Measurements from ENCODE around the gene RHOU.

RHOU gene

DNA sequence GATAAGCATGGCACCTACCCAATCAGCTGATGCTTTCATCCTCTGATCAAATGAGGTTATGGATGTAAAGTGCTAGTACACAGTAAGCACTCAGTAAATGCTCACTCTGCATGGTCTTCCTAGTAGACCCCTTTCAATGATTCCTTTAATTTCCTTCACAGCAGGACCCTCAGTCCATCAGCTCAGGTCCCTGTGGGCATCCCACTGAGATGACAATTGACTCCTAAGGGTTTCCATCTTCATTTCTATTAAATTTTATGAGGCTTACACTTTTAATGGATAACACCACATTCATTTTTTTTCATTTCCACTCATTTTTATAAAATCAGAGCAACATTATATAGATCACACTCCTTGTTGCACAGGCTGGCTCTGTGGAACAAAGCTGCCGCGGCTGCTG is 12.8 kb downstream of the RHOU start:
- H3K27ac ChIP-seq, result no peak overlapping the region
- TF ChIP-seq, protein P1, sequence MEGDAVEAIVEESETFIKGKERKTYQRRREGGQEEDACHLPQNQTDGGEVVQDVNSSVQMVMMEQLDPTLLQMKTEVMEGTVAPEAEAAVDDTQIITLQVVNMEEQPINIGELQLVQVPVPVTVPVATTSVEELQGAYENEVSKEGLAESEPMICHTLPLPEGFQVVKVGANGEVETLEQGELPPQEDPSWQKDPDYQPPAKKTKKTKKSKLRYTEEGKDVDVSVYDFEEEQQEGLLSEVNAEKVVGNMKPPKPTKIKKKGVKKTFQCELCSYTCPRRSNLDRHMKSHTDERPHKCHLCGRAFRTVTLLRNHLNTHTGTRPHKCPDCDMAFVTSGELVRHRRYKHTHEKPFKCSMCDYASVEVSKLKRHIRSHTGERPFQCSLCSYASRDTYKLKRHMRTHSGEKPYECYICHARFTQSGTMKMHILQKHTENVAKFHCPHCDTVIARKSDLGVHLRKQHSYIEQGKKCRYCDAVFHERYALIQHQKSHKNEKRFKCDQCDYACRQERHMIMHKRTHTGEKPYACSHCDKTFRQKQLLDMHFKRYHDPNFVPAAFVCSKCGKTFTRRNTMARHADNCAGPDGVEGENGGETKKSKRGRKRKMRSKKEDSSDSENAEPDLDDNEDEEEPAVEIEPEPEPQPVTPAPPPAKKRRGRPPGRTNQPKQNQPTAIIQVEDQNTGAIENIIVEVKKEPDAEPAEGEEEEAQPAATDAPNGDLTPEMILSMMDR (conservative IDR thresholded peaks at IDR 0.05; ENCODE audit: low read depth), result no peak
- CTCF ChIA-PET, result interaction anchor here (0.7 kb wide), 1 partner anchor 701 kb away, joined by 5 read pairs; no protein-coding TSS in a partner anchor
- POLR2A ChIA-PET (ENCODE audit: low non-redundant PET), result no interaction called here
- no peak for DNase-seq (ENCODE audit: low spot score)

DNA sequence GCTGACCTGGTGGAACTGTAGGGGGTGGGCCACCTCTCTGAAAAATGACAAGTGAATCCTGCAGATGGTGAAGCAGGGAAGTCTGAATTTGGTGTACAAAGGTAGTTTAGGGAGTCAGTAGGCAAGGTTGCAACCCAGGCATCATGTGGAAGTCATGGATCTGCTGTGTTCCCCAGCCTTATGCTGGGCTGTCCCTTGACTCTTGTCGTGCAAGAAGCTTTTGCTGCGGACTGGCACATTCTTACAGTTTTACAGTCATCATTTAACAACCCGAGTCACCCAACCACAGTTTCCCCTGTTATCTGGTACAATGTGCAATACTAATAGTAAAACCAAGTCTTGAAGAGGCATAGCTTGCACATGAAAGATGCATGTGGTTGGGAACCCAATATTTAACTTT is 13.2 kb downstream of the RHOU start:
- no peak overlapping the region for H3K27ac ChIP-seq
- ChIA-PET POLR2A (ENCODE audit: low non-redundant PET) (no interaction called here), CTCF (no interaction called here)
- TF ChIP-seq, protein P1 (conservative IDR thresholded peaks at IDR 0.05; ENCODE audit: low read depth), result no peak
- DNase-seq (ENCODE audit: low spot score), result no peak

DNA sequence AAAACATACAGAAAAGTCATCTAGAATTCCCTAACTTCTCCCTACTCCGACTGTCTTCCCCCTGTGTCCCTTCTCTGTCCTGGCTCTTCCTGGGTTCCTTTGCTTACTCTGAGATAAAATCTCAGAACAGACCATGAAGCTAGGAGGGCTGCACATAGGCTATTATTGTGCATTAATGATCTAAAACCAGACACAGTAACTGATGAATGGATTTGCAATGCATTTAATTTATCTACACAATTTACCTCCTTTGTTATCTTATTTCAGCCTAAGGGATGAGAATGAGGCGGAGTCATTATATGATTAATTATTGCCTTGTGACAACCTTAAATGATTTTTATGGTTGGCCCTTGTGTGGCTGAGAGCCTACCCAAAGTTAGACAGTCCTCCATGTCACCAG is 14.5 kb downstream of the RHOU start:
- TF ChIP-seq, protein P1 (conservative IDR thresholded peaks at IDR 0.05; ENCODE audit: low read depth), result no peak
- DNase-seq (ENCODE audit: low spot score), result no peak
- POLR2A ChIA-PET (ENCODE audit: low non-redundant PET), result no interaction called here
- CTCF ChIA-PET, result no interaction called here
- no peak overlapping the region for H3K27ac ChIP-seq

DNA sequence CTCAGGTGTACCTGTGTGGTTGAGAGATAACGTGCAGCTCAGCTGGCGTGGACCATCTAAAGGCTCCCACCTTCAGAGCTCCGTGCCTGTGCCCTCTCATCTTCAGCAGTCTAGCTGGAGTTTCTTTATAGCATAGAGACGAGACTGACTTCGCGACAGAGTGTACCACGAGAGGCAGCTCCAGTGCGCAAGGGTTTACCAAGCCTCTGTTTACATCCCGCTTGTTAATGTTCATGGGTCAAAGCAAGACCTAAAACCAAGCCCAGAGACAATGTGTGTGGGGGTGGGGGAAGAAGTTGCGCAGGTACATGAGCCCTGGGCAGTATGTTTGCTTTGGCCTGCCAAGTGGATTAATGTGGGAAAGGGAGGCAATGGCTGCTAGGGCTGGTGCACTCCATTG is 15.6 kb downstream of the RHOU start:
- DNase-seq (ENCODE audit: low spot score), result no peak
- H3K27ac ChIP-seq, result no peak overlapping the region
- TF ChIP-seq, protein P1 (conservative IDR thresholded peaks at IDR 0.05; ENCODE audit: low read depth), result no peak
- POLR2A ChIA-PET (ENCODE audit: low non-redundant PET), result no interaction called here
- CTCF ChIA-PET, result no interaction called here

DNA sequence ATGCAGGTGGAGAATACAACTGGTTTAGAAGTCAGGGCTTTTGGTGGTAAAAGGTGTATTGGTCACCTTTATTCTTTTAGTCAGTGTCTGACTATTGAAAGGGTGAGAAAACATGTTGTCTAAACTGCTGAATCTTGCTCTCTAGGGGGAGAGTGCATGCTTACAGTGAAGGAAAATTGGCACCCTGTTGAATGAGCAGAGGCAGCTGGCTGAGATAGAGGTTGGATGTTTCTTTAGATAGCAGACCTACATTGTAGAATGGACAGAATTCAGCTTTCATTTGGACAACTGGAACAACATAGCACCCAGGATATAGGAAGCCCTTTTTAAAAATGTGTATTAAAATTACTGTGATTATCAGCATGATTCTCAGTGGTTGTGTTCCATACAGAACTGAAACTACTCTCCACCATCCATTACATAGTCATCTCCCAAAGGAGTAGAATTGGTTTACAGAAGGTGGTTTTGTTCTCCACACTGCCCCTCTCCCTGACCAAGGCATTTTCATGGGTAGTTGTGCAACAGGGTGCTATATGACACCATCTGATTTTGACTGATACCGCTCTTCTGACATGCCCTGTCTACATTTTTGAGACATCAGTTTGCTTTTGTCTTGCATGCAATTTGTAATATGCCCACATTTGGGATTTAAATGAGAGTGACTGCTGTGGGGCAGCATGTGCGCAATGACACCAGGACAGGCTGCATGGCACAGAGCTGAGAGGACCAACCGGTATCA is 16.2 kb downstream of the RHOU start:
- ChIA-PET POLR2A (ENCODE audit: low non-redundant PET) (no interaction called here), CTCF (no interaction called here)
- no peak for DNase-seq (ENCODE audit: low spot score)
- TF ChIP-seq, protein P1 (conservative IDR thresholded peaks at IDR 0.05; ENCODE audit: low read depth), result no peak
- no peak overlapping the region for H3K27ac ChIP-seq

DNA sequence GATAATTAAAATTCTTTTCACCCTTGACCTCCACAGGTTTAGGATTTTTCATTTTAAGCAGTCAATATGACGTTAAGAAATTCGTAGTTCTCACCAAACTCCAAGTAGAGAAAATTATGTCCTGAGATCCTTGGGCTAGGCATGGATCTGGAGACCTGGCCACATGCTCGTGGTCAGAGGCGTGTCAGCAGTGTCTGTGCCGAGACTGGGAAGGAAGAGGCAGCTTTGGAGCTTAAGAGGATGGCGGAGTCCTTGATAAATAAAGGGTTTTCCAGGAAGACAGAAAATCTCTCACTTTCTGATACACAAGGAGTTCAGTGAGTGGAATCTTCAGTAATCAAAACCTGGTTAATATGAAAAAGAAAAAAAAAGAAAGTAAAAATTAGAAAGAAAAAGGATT is 17.0 kb downstream of the RHOU start:
- ChIA-PET CTCF (no interaction called here), POLR2A (ENCODE audit: low non-redundant PET) (no interaction called here)
- no peak for DNase-seq (ENCODE audit: low spot score)
- TF ChIP-seq, protein P1 (conservative IDR thresholded peaks at IDR 0.05; ENCODE audit: low read depth), result no peak
- no peak overlapping the region for H3K27ac ChIP-seq
